Fibroblast of pulmonary artery (primary cell): ENCODE data around the gene PRMT5.
A peak's percentile ranks its signal among the peaks of the same experiment; 100 is the strongest.

Experiments used
- DNase-seq: peaks from one replicate; pipeline ENCODE4 v3.0.0-alpha.2; 2010; ENCODE audit warnings: low read depth
- H3K4me3 ChIP-seq: replicated peaks from 2 replicates; pipeline ENCODE4 v1.5.1; 2011; ENCODE audit warnings: low read depth, mild to moderate bottlenecking, control low read depth, low read length, moderate library complexity
- CTCF ChIP-seq: IDR thresholded peaks from 2 replicates; pipeline ENCODE4 v1.5.1; 2011; ENCODE audit warnings: mild to moderate bottlenecking, control low read depth, low read length, inconsistent platforms; ENCODE audit errors: missing control alignments

PRMT5 gene

GRCh38 chr14:22906073-22906472, 23.1 kb downstream of the PRMT5 start:
- DNase-seq, result no peak
- no peak for TF ChIP-seq CTCF
- H3K4me3 ChIP-seq, result no peak overlapping the region

GRCh38 chr14:22905627-22906026, 23.5 kb downstream of the PRMT5 start:
- no peak for TF ChIP-seq CTCF
- no peak for DNase-seq
- H3K4me3 ChIP-seq, result no peak overlapping the region

- no peak for DNase-seq
- TF ChIP-seq CTCF, result no peak
- no peak overlapping the region for H3K4me3 ChIP-seq
Observed at GRCh38 chr14:22903742-22904087, 25.5 kb downstream of the PRMT5 start.

DNA sequence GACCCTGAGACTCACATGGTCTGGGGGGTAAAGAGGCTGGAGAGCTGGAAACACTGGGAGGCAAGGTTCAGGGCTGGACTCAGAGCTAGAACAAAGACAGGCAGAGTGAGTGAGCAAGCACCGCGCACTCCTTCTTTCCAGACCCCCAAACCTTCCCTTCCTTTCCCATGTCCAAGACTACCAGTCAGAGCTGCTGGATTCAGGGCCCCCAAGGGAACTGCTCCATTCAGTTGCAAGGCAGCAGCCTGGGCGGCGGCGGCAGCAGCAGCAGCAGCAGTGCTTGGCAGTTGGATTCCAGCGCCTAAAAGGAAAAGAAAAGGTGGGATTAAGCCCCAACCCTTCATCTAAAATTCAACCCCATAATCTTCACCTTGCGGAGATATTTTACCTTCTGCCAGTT, 27.4 kb downstream of the PRMT5 start:
- H3K4me3 ChIP-seq, result no peak overlapping the region
- DNase-seq, result no peak
- no peak for TF ChIP-seq CTCF

GRCh38 chr14:22900081-22900799, 28.9 kb downstream of the PRMT5 start:
- H3K4me3 ChIP-seq, result no peak overlapping the region
- peak; percentile 82 for DNase-seq
- TF ChIP-seq CTCF, result peak; percentile 69

DNA sequence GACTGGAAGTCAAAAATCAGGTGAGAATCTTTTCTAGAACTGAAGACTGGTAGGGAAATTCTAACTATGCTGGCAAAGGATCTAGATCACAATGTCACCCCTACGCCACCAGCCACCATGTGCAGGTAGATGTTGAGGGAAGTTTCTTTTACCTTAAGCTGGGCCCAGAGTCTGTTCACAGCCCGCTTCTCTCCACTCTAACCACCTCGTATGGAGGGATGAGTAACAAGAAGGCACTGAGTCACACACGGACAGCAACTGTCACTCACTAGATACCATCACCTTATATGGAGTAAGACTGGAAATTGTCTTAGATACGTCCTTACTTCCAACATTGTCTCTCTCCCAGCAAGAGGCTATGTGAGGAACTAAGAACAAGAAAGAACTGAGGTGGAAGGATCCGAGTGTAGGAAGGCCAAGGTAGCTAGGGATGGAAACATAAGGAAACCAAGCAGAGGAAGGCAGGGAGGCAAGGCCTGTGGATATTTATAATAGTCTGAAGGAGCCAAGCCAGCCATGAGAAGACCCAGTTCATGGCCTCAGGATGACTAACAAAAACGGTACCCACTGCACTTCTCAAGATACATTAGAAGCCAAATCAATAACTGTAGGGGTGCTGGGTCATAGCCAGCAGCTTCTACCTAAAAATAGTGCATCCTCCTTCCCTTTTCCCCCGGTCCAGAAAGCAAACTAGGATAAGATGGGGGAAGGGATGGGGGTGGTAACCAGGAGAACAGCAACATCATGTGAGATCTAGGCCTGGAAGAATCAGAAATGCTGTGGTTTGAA, 30.7 kb downstream of the PRMT5 start:
- no peak overlapping the region for H3K4me3 ChIP-seq
- peak; percentile 55 for DNase-seq
- no peak for TF ChIP-seq CTCF
